OCI-LY3 (cell line): Measurements from ENCODE around the gene MIA3.

ENCODE experiments used
- H2AFZ ChIP-seq: fragments of 200-600, 300-600 bp; shearing (Covaris generic); 2 replicates; pipeline ENCODE4 v1.6.0; 2014; ENCODE audit warnings: antibody characterized with exemption, low read depth, low read length
- H3K27ac ChIP-seq: fragments of 200-600, 300-600 bp; sonication (generic); 2 replicates; pipeline ENCODE4 v1.5.1; 2014; ENCODE audit warnings: mild to moderate bottlenecking, low read length, moderate library complexity, mixed read lengths
- H3K27me3 ChIP-seq: fragments of 200-600, 300-600 bp; sonication (generic); 2 replicates; pipeline ENCODE4 v1.6.1; 2014; ENCODE audit warnings: low read depth, low read length, mixed read lengths
- H3K36me3 ChIP-seq: fragments of 200-600, 300-600 bp; sonication (generic); replicated peaks from 2 replicates; pipeline ENCODE3; 2014; ENCODE audit warnings: low read depth, low read length, mixed read lengths
- H3K4me1 ChIP-seq: fragments of 300-600, 200-600 bp; sonication (generic); 2 replicates; pipeline ENCODE4 v1.6.1; 2014; ENCODE audit warnings: low read length, mixed read lengths
- H3K4me2 ChIP-seq: fragments of 200-600, 300-600 bp; sonication (generic); 2 replicates; pipeline ENCODE4 v1.6.1; 2014; ENCODE audit warnings: low read length, mixed read lengths
- H3K4me3 ChIP-seq: fragments of 300-600, 200-600 bp; sonication (generic); 2 replicates; pipeline ENCODE4 v1.5.1; 2014; ENCODE audit warnings: antibody characterized with exemption, mild to moderate bottlenecking, low read length, moderate library complexity
- H3K79me2 ChIP-seq: fragments of 300-600, 200-600 bp; shearing (Covaris generic); 2 replicates; pipeline ENCODE4 v1.6.1; 2014; ENCODE audit warnings: mild to moderate bottlenecking, low read length, mixed read lengths
- H3K9ac ChIP-seq: fragments of 300-600, 200-600 bp; shearing (Covaris generic); 2 replicates; pipeline ENCODE4 v1.6.0; 2014; ENCODE audit warnings: mild to moderate bottlenecking, low read length, moderate library complexity
- H3K9me3 ChIP-seq: fragments of 200-600, 300-600 bp; shearing (Covaris generic); 2 replicates; pipeline ENCODE4 v1.6.1; 2014; ENCODE audit warnings: low read length, mixed read lengths; ENCODE audit not compliant: insufficient read depth
- H4K20me1 ChIP-seq: fragments of 200-600, 300-600 bp; sonication (generic); 2 replicates; pipeline ENCODE4 v1.6.1; 2016; ENCODE audit warnings: low read length, mixed read lengths; ENCODE audit not compliant: insufficient read depth
- CTCF ChIP-seq: fragments of 200-600, 300-600 bp; sonication (generic); IDR thresholded peaks from 2 replicates; pipeline ENCODE4 v1.5.1; 2014; ENCODE audit warnings: antibody characterized with exemption, low read length, low read depth
- EZH2phosphoT487 ChIP-seq: fragments of 200-600 bp; shearing (Covaris generic); IDR thresholded peaks from 2 replicates; pipeline ENCODE4 v1.6.1; 2018; ENCODE audit warnings: antibody characterized with exemption, mixed run types, low read depth

The MIA3 gene

GRCh38 chr1:222589462-222590302 is 28.2 kb upstream of the MIA3 start, which contains the start of gene TAF1A:
Gene TAF1A, minus strand, starts transcription at chr1:222589933.
- peak within 1 kb of the TSS; percentile 91 for H3K4me2 ChIP-seq
- H4K20me1 ChIP-seq, result no peaks in the 10 kb centered on the region
- peak within 1 kb of the TSS; percentile 90 for H3K9ac ChIP-seq
- peaks cover 13% of the 10 kb centered on the region for H3K4me1 ChIP-seq
- peak within 1 kb of the TSS; percentile 95 for H3K4me3 ChIP-seq
- peaks cover 27% of the 10 kb centered on the region for H3K79me2 ChIP-seq
- H3K9me3 ChIP-seq, result no peaks in the 10 kb centered on the region
- no peaks in the 10 kb centered on the region for H3K27me3 ChIP-seq
- peaks cover 17% of the 10 kb centered on the region for H3K36me3 ChIP-seq
- peak within 1 kb of the TSS; percentile 41 for H3K27ac ChIP-seq
- peak within 1 kb of the TSS; percentile 95 for H2AFZ ChIP-seq
- no peak for TF ChIP-seq CTCF
- TF ChIP-seq EZH2phosphoT487, result no peak

- H2AFZ ChIP-seq, result no peak overlapping the region
- H3K27ac ChIP-seq, result no peak overlapping the region
- H4K20me1 ChIP-seq, result no peaks in the 10 kb centered on the region
- H3K4me3 ChIP-seq, result no peak overlapping the region
- H3K27me3 ChIP-seq, result no peaks in the 10 kb centered on the region
- TF ChIP-seq CTCF, result no peak
- TF ChIP-seq EZH2phosphoT487, result no peak
- peaks cover 18% of the 10 kb centered on the region for H3K79me2 ChIP-seq
- H3K9me3 ChIP-seq, result no peaks in the 10 kb centered on the region
- no peak overlapping the region for H3K9ac ChIP-seq
- no peak overlapping the region for H3K4me2 ChIP-seq
- H3K36me3 ChIP-seq, result peaks cover under 1% of the 10 kb centered on the region
- peaks cover 13% of the 10 kb centered on the region for H3K4me1 ChIP-seq
Observed at GRCh38 chr1:222592171-222592570, 25.7 kb upstream of the MIA3 start.

- Histone ChIP-seq H4K20me1 (no peaks in the 10 kb centered on the region), H3K36me3 (no peaks in the 10 kb centered on the region), H2AFZ (no peak overlapping the region), H3K4me1 (peaks cover 4% of the 10 kb centered on the region), H3K27me3 (no peaks in the 10 kb centered on the region), H3K9ac (no peak overlapping the region), H3K79me2 (no peaks in the 10 kb centered on the region), H3K4me2 (no peak overlapping the region), H3K27ac (no peak overlapping the region), H3K4me3 (no peak overlapping the region), H3K9me3 (no peaks in the 10 kb centered on the region)
- TF ChIP-seq CTCF (no peak), EZH2phosphoT487 (no peak)
Observed at GRCh38 chr1:222594789-222595188, 23.1 kb upstream of the MIA3 start.

- Histone ChIP-seq H3K4me3 (no peak overlapping the region), H3K4me1 (no peaks in the 10 kb centered on the region), H2AFZ (no peak overlapping the region), H3K27ac (no peak overlapping the region), H4K20me1 (no peaks in the 10 kb centered on the region), H3K79me2 (no peaks in the 10 kb centered on the region), H3K9me3 (no peaks in the 10 kb centered on the region), H3K36me3 (no peaks in the 10 kb centered on the region), H3K9ac (no peak overlapping the region), H3K4me2 (no peak overlapping the region), H3K27me3 (no peaks in the 10 kb centered on the region)
- no peak for TF ChIP-seq CTCF
- no peak for TF ChIP-seq EZH2phosphoT487
Observed at GRCh38 chr1:222596696-222597095, 21.2 kb upstream of the MIA3 start.
